Measurements from ENCODE around the gene BDNF.

Gene BDNF

DNA sequence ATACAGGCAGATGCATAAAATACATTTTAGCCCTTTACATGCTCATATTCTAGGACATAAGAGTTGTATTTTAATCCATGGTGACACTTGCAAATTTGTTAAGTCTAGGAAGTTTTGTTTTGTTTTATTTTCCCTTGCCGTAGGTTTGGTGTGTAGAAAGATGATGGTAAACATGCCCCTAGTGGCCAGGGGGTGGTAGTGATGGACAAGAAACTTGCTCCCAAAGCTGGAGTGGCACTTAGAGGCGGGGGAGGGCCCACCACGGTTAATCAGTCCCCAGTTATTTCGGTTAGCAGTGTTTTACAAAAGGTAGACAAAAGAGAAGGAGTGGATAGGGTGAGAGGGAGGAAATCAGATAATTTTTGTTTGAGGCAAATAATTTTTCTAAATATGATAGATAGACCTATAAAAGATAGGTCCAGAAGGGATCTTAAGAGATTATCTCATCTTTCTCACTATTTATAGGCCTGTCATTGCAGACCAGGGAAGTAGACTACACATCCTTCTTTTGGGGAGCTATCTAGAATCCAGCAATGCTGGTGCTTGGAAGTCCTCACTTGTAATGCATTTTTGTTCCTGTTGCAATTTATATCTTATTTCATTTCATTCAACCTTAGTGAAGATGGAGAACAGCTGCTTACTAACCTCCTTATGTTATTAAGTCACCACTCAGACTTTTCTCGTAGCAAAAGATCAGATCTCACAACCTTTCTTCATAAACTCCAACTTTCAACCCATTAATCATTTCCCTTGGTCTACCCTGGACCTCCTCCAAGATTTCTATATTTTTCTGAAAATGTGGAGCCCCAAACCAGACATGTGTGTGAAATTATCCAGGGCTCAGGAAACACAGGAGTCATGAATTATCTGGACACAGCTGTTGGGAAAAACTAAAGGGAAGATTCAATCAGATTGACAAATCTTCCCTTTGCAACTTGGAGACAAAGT, 5.9 kb upstream of the BDNF start:
- no peak for DNase-seq (ENCODE audit: low read depth, low spot score)

DNA sequence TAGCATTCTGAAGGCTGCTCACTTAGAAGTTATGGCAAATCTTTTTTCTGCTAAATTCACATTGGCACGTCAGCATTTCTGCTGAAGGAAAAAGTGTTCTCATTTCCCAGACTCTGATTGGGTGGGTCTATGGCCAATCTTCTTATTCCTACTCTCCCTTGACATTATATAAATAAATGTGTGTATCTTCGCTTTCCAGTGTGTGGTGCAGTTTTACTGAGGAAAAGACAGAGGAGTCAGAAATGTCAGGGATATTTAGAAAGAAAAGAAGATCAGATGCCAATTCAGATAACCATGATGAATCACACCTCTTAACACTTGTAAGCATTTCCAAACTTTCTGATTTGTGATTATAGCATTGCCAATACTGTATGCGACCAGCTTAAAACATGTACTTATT, 3.2 kb upstream of the BDNF start:
- peak; percentile 51 for DNase-seq (ENCODE audit: low read depth, low spot score)

- no peak for DNase-seq (ENCODE audit: low read depth, low spot score)
These were observed 2.6 kb upstream of the BDNF start for GRCh38 chr11:27702811-27703210.

DNA sequence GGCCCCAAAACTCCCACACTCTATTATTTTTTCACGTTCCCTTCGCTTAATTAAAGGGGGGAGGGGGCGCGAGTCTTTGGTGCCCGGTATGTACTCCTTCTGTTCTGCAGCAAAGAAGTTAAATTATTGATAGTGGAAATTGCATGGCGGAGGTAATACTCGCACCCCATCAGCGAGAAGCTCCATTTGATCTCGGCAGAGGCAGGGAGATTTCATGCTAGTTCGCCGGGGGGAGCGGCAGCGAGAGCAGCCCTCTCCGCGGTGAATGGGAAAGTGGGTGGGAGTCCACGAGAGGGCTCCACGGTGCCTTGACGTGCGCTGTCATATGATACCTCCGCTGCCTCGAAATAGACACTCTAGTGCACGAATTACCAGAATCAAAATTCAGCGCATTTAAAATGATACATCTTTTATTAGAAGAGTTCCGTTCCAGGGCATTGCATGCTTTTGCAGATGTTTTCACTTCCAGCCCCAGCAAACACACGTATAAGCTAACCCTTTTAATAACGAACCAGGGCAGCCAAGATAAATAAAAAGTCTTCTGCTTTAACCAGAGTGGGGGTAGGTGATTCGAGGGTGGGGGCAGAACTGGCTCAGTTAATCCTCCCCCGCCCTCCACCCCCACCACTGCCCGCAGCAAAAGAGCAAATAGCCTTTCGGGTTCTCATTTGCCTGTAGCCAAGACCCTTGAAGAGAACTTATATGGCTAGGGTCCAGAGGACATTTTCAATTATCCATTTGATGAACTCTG, 1.3 kb upstream of the BDNF start:
- peak; percentile 79 for DNase-seq (ENCODE audit: low read depth, low spot score)

DNA sequence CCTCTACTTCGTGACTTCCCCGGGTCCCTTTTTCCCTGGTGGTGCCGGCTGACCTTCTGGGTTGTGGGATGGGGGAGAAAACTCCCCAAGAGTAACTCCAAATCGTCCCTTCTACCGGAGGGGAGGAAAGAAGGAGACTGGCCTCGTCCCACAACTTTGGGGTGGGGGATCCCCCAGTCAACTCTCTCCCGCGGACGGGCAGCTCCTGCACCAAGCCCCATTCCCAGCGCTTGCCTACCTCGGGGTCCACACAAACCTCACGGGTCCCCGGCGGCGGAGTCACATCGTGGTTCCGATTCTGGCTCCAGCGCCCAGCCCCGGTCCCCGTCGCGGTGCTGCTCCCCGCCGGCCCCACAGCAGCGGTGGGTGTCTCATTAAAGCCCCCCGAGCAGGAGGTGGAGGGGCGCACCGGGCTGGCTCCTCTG, 317 bp downstream of the BDNF start:
- DNase-seq (ENCODE audit: low read depth, low spot score), result no peak

GRCh38 chr11:27699242-27699925, 871 bp downstream of the BDNF start:
- peak; percentile 71 for DNase-seq (ENCODE audit: low read depth, low spot score)

DNA sequence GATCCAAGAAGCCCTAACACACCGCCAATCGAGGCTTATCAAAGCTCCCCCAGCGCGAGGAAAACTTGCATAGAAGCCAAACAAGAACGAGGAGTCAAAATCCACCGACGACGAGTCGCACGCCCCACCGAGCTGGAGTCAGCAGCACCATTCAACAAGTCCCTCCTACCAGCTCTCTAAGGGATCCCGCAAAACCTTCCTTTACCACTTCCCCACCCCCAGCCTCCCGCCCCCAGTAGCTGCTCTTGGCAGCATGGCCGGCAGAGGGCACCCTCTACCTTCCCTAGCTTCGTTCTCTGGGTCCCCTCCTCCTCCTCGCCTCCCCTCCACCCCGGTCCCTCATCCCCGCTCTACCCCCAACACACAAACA, 1.4 kb downstream of the BDNF start:
- DNase-seq (ENCODE audit: low read depth, low spot score), result peak; percentile 97

- DNase-seq (ENCODE audit: low read depth, low spot score), result peak; percentile 41
These were observed 2.5 kb downstream of the BDNF start for GRCh38 chr11:27697679-27698275.

DNA sequence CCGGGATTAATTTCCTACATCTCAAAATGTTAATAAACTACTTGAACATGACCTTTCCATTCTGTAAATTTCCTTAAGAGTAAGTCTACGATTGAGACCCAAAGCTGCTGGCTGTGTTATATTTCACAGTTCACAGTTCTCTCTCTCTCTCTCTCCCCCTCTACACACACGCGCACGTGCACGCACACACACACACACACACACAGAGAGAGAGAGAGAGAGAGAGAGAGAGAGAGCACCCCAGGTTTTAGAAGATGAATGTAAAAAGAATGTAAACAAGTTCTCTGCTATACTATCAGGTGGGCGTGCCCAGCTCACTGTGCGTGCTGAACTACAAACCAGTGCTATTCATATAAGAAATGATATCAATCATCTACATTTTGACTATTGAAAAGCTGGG, 3.3 kb downstream of the BDNF start:
- peak; percentile 40 for DNase-seq (ENCODE audit: low read depth, low spot score)

DNA sequence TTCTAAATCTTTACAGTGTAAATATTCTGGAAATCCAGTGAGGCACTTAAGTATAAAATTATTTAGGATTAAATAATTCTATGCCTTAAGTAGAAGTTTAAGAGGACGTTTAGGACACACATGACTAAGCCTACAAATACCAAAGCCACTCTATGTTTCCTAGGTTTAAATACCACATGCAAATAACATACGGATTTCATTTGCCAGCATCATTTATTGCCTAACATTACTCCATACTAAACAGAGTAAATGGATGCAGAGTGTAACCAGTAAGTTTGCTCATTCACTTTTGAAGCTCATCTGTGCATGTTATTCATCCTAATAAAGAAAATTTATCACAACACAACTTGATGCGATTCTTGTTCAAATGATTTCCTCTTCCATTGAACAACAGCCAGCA, 4.1 kb downstream of the BDNF start:
- DNase-seq (ENCODE audit: low read depth, low spot score), result no peak

GRCh38 chr11:27694992-27695391, 5.3 kb downstream of the BDNF start:
- peak; percentile 49 for DNase-seq (ENCODE audit: low read depth, low spot score)

DNA sequence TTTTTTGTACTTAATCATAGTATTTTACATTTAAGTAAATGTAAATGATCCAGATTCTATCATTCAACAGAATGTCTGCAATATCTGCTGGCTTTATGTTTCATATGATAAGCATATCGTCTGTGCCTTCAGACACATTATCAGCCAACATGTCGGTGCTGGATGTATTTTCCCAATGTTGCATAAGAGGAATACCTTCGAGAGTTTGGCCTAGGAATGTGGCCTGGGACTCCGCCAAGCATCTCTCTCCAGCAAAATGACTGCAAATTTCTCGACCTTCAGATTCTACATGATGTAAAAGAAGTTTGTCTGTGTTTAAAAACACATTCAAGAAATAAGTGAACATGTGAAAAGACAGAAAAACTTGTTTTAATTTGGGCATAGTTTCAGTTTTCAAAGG, 6.9 kb downstream of the BDNF start:
- peak; percentile 50 for DNase-seq (ENCODE audit: low read depth, low spot score)

- DNase-seq (ENCODE audit: low read depth, low spot score), result no peak
These were observed 7.5 kb downstream of the BDNF start for GRCh38 chr11:27692781-27693180.

GRCh38 chr11:27688076-27688475, 12.2 kb downstream of the BDNF start:
- DNase-seq (ENCODE audit: low read depth, low spot score), result no peak

DNA sequence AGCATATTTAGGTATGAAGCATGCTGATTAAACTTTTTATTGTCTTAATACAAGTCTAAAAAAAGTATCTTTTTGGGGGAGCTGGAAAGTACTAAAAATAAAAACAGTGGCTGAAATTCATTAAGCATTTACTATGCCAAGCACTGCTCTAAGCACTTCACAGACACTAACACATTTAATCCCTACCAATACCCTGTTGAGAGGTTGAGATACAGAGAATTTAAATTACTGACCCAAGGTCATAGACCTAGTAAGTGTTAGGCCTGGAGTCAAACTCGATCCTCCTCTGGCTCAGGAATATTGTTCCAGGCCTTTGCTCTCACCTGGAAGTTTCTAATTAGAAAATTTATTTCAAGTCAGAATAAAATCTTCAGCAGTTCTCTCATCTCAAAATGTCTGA, 18.6 kb downstream of the BDNF start:
- DNase-seq (ENCODE audit: low read depth, low spot score), result no peak

DNA sequence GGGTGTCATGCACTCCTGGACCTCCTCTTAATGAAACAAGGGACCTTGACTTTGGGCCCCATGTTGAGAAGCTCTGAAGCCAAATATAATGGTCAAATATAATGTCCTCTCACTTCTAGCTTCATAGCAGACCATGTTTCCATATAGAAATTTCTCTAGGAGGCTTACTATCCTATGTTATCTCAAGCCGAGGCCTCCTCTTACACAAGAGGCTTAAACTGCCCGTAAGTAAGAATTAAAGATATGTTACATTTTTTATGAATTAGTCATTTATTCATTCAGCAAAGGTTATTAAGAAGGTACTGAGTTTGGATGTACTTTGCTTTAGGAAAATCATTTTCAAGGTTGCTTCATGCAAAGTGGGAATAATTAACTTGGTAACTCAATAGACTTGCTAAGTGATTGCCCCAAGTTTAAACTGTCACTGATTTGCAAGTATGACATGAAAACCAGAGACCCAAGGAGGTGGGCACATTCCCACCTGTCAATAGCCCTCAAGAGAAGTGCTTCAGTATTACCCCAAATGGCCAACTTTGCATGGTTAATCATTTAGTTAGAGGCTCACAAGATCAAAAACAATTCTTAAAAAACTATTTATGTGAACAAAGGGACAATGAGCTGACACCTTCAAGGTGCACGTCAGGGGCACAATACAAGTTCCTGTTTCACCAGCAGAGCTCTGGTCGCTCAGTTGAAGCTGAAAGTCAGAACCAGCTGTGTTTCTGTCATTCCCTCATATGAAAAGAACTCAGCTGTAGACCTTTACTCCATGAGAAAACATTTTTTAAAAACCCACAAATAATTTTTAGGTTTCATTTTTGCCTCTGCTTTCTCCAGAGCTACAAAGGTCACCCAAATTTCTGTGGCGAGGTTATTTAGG, 20.9 kb downstream of the BDNF start:
- DNase-seq (ENCODE audit: low read depth, low spot score), result no peak

- DNase-seq (ENCODE audit: low read depth, low spot score), result no peak
These were observed 22.0 kb downstream of the BDNF start for GRCh38 chr11:27678242-27678641.

- no peak for DNase-seq (ENCODE audit: low read depth, low spot score)
These were observed 23.1 kb downstream of the BDNF start for GRCh38 chr11:27677108-27677507.

DNA sequence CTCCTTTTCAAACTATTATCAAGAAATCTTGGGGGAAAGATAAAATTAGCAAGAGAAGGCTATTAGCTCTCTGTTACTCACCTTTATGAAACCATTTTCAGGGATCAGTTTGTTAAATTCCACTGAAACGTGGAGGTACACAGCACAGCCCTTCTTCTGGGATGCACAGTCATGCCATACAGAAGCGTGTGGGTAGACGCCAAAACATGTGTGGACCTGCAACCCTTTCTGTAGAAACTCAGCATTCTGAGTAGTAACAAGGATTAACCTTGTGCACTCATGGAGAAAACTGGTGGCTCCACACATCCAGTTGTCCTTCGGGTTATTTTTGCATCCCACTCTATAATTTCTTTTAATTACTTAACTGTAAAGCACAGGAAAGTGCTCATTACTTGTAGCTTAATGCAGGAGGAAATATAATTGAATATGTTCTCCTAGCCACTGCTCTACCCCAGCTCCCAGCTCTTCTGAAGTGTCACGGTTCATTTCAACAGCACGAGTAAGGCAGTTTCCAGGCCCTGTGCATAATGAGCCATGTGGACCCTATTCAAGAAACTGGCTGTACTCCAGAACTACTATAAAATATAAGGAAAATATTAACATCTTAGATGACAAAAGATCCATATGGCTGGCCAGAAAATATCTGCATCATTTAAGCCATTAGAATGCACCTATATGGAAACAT, 26.1 kb downstream of the BDNF start:
- no peak for DNase-seq (ENCODE audit: low read depth, low spot score)

- DNase-seq (ENCODE audit: low read depth, low spot score), result no peak
These were observed 27.3 kb downstream of the BDNF start for GRCh38 chr11:27672836-27673464.

Measured in astrocyte of the hippocampus (primary cell).